Measurements from ENCODE around the gene KLF12. TPM values are rescaled to one million over a fixed set of nuclear protein-coding genes. Genes with fewer than 3 reads are reported as not detected.
A peak's percentile ranks its signal among the peaks of the same experiment; 100 is the strongest.

The KLF12 gene
- polyA plus RNA-seq, 1 experiment = 16.3 TPM

DNA sequence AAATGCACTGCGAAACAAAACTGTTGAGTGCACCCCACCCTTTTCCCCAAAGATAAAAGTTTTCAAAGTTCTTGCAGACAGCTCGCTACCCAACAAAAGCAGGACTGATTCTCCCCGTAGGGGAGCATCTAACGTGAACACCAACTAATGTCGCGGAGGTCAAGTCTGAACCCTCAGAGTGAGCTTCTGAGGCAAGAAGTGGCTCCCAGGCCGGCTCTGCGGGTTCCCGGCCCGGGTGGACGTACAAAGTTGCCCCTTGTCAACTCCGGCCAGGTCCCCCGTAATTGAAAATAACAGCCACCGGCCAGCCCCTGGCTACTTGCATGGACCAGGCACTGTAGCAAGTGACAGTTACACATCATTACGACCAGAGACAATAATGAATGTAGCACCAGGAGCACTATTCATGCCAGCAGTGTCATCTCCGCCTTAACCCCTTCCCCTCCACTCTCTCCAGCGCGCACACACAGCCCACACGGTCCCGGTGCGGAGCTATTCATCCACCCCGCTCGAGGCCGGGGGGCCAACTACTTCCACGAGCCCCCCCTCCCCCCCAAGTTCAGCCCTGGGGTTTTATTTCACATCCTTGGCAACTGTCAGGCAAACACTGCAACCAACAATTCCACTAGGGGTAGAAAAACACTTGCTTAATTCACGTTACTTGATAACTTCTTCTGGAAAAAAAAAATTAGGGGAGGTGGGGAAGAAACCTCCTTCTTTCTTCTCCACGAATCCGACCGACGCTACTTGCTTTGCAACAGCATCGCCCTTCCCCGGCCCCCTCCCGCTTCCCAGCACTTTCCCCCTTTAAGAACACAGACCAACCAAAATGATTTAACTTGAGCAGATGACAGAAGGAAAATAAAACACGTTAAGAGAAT, 1.2 kb downstream of the KLF12 start:
- peak overlapping the region; percentile 69 for H3K4me3 ChIP-seq (ENCODE audit: low read depth, low read length)
- TF ChIP-seq, protein P1, sequence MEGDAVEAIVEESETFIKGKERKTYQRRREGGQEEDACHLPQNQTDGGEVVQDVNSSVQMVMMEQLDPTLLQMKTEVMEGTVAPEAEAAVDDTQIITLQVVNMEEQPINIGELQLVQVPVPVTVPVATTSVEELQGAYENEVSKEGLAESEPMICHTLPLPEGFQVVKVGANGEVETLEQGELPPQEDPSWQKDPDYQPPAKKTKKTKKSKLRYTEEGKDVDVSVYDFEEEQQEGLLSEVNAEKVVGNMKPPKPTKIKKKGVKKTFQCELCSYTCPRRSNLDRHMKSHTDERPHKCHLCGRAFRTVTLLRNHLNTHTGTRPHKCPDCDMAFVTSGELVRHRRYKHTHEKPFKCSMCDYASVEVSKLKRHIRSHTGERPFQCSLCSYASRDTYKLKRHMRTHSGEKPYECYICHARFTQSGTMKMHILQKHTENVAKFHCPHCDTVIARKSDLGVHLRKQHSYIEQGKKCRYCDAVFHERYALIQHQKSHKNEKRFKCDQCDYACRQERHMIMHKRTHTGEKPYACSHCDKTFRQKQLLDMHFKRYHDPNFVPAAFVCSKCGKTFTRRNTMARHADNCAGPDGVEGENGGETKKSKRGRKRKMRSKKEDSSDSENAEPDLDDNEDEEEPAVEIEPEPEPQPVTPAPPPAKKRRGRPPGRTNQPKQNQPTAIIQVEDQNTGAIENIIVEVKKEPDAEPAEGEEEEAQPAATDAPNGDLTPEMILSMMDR (IDR thresholded peaks at IDR 0.05; ENCODE audit: insufficient read depth, low read depth, low read length) = no peak
- H3K27me3 ChIP-seq (ENCODE audit: control insufficient read depth, insufficient read depth, low read length) = no peaks in the 10 kb centered on the region
- ChIA-PET CTCF (interaction anchor here (0.6 to 2.8 kb wide), 4 partner anchors 9 to 1087 kb away, joined by 3 to 9 read pairs (median 4); no protein-coding TSS in a partner anchor), POLR2A (no interaction called here)
- no peak for DNase-seq (ENCODE audit: low read depth)
- H3K36me3 ChIP-seq (ENCODE audit: control insufficient read depth, insufficient read depth, low read length) = no peaks in the 10 kb centered on the region

DNA sequence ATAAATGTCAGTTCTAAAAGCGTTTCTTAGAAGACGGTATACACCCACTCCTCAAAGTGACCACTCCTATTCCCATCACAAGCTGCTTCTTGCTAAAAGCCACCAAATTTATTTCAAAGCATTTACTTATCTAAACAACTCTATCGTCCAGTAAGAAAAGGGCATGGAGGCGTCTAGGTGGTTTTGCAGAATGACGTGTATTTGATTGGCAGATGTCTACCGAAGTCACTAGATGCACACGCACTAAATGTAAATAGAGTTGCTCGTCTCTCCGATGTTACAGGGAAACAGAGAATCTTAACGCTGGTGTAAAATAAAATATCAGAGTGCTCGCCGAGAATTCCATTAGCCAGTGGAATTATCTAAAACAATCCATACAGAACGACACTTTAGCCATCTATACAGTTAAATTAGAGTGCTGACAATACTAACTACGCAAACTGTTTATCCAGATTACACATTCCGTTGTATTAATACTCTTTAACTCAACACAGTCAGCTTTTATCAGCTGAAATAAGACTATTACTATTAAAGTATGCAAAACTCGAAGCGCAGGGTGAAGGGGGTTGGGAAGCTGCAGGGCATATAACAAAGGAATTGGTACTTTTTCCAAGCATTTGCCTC, 1.9 kb downstream of the KLF12 start:
- Histone ChIP-seq H3K27me3 (ENCODE audit: control insufficient read depth, insufficient read depth, low read length) (no peaks in the 10 kb centered on the region), H3K36me3 (ENCODE audit: control insufficient read depth, insufficient read depth, low read length) (no peaks in the 10 kb centered on the region), H3K4me3 (ENCODE audit: low read depth, low read length) (peak overlapping the region; percentile 69)
- ChIA-PET CTCF (interaction anchor here (0.6 to 2.8 kb wide), 2 partner anchors 96 to 154 kb away, joined by 4 to 9 read pairs; no protein-coding TSS in a partner anchor), POLR2A (no interaction called here)
- DNase-seq (ENCODE audit: low read depth) = no peak
- TF ChIP-seq, protein P1 (IDR thresholded peaks at IDR 0.05; ENCODE audit: insufficient read depth, low read depth, low read length) = no peak

DNA sequence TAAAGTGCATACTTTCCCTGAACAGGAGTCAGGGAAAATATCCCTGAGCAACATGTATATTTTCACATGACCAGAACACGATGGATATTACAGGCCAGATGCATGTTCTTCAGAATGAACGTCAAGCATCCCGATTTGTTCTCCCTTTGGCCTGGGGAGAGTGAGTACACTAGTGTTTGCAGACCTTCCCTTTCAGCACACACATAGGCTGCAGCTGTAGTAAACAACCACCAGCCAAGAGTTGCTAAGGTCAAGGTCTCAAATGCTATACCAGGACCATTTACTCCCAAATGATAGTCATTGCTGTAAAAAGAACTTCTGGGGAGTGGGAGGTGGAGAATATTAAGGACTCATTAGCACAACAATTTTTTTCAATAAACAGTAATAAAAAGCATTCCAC, 3.0 kb downstream of the KLF12 start:
- Histone ChIP-seq H3K4me3 (ENCODE audit: low read depth, low read length) (no peak overlapping the region), H3K27me3 (ENCODE audit: control insufficient read depth, insufficient read depth, low read length) (no peaks in the 10 kb centered on the region), H3K36me3 (ENCODE audit: control insufficient read depth, insufficient read depth, low read length) (no peaks in the 10 kb centered on the region)
- ChIA-PET POLR2A (interaction anchor here (0.6 kb wide), 1 partner anchor 235 kb away, joined by 3 read pairs; no protein-coding TSS in a partner anchor), CTCF (interaction anchor here (0.9 to 2.8 kb wide), 2 partner anchors 155 to 182 kb away, joined by 3 to 9 read pairs; no protein-coding TSS in a partner anchor)
- TF ChIP-seq, protein P1 (IDR thresholded peaks at IDR 0.05; ENCODE audit: insufficient read depth, low read depth, low read length) = no peak
- DNase-seq (ENCODE audit: low read depth) = no peak

DNA sequence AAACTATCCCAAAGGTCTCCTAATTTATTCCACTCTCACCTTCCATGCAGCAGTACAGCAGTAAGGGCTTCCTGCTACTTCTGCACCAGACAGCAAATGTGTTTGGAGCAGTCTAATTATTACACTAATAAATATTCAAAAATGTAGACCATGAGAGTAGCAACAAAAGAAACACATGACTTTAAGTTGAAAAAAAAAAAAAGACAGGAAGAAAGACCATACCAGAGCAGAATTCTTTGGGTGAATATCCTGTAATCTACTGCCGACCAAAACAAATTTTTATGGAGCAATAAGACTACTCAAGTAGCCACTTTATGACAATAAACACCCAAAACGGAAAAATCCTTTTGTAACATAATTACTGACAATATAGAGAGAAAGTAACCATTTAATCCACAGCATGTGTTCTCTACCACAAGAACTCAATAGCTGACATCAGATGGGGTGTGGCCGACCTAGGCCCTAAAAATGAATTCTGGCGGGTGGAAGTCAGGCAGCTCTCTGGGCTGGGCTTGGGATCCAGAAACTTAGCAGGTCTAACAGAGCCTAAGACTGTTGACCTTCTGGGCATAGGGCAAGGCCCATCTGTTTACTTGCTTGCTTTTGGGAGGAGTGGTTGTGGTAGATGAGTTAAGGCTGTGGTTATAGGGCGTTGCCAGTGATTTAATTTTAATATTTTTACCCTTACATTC, 4.6 kb downstream of the KLF12 start:
- Histone ChIP-seq H3K27me3 (ENCODE audit: control insufficient read depth, insufficient read depth, low read length) (no peaks in the 10 kb centered on the region), H3K36me3 (ENCODE audit: control insufficient read depth, insufficient read depth, low read length) (no peaks in the 10 kb centered on the region), H3K4me3 (ENCODE audit: low read depth, low read length) (no peak overlapping the region)
- no peak for DNase-seq (ENCODE audit: low read depth)
- TF ChIP-seq, protein P1 (IDR thresholded peaks at IDR 0.05; ENCODE audit: insufficient read depth, low read depth, low read length) = no peak
- ChIA-PET POLR2A (no interaction called here), CTCF (no interaction called here)

Data from BJ (cell line).